Neural crest cell (in vitro differentiated cells): Measurements from ENCODE around the gene ATRIP. TPM values are rescaled to one million over a fixed set of nuclear protein-coding genes. Genes with fewer than 3 reads are reported as not detected.

Experiments used
- DNase-seq: peaks from one replicate; pipeline ENCODE4 v3.0.0; 2021; ENCODE audit warnings: low read depth, mixed read lengths, low spot score
- H3K27ac Mint-ChIP-seq: one replicate; pipeline ENCODE4 v1.8.0; 2021; ENCODE audit warnings: mild to moderate bottlenecking, mixed read lengths; ENCODE audit not compliant: unreplicated experiment
- H3K27me3 Mint-ChIP-seq: 2 replicates; pipeline ENCODE4 v1.8.0; 2021; ENCODE audit warnings: low read depth, mild to moderate bottlenecking, mixed read lengths
- H3K36me3 Mint-ChIP-seq: 2 replicates; pipeline ENCODE4 v1.8.0; 2021; ENCODE audit warnings: low read depth, mild to moderate bottlenecking, mixed read lengths
- H3K4me1 Mint-ChIP-seq: 2 replicates; pipeline ENCODE4 v1.8.0; 2021; ENCODE audit warnings: mixed read lengths
- H3K4me3 Mint-ChIP-seq: one replicate; pipeline ENCODE4 v1.8.0; 2021; ENCODE audit warnings: mild to moderate bottlenecking, mixed read lengths
- H3K9me3 Mint-ChIP-seq: 2 replicates; pipeline ENCODE4 v1.8.0; 2021; ENCODE audit warnings: mixed read lengths
- CTCF ChIP-seq: fragments of 200-600 bp; sonication (generic); conservative IDR thresholded peaks from 2 replicates; pipeline ENCODE4 v1.5.0; 2021; ENCODE audit warnings: antibody characterized with exemption, mild to moderate bottlenecking
- total RNA-seq: library from RNA; stranded (reverse); gene quantifications from 2 replicates; pipeline ENCODE4 v1.2.1, GENCODE V29; 2021

ATRIP gene
- total RNA-seq, 1 donor from 2014 or later, result 22.1 TPM

- DNase-seq, result peak; percentile 23
- peaks cover 12% of the 10 kb centered on the region for H3K4me1 Mint-ChIP-seq
- no peaks in the 10 kb centered on the region for H3K27me3 Mint-ChIP-seq
- peak; percentile 69 for TF ChIP-seq CTCF
- H3K27ac Mint-ChIP-seq, result no peak overlapping the region
- no peaks in the 10 kb centered on the region for H3K36me3 Mint-ChIP-seq
- no peaks in the 10 kb centered on the region for H3K9me3 Mint-ChIP-seq
- H3K4me3 Mint-ChIP-seq, result peak overlapping the region; percentile 21
Measured at GRCh38 chr3:48507256-48508061, 60.9 kb downstream of the ATRIP start.

DNA sequence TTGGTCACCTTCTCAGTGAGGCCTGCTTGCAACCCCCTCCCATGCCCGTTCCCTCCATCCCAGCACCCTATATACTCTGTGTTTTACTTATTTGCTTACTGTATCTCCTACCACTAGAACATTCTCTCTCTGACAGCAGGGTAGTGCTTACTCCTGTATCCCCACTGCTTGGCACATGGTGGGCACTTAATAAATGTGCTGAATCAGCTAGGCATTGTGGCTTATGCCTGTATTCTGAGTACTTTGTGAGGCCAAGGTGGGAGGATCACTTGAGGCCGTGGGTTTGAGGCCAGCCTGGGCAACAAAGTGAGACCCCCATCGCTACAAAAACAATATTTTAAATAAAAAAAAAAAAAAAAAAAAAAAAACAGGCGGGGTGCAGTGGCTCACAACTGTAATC lies 65.0 kb downstream of the ATRIP start:
- peak overlapping the region; percentile 73 for H3K27ac Mint-ChIP-seq
- TF ChIP-seq CTCF, result no peak
- H3K4me1 Mint-ChIP-seq, result peaks cover 6% of the 10 kb centered on the region
- no peaks in the 10 kb centered on the region for H3K36me3 Mint-ChIP-seq
- no peaks in the 10 kb centered on the region for H3K27me3 Mint-ChIP-seq
- no peaks in the 10 kb centered on the region for H3K9me3 Mint-ChIP-seq
- no peak for DNase-seq
- peak overlapping the region; percentile 64 for H3K4me3 Mint-ChIP-seq

DNA sequence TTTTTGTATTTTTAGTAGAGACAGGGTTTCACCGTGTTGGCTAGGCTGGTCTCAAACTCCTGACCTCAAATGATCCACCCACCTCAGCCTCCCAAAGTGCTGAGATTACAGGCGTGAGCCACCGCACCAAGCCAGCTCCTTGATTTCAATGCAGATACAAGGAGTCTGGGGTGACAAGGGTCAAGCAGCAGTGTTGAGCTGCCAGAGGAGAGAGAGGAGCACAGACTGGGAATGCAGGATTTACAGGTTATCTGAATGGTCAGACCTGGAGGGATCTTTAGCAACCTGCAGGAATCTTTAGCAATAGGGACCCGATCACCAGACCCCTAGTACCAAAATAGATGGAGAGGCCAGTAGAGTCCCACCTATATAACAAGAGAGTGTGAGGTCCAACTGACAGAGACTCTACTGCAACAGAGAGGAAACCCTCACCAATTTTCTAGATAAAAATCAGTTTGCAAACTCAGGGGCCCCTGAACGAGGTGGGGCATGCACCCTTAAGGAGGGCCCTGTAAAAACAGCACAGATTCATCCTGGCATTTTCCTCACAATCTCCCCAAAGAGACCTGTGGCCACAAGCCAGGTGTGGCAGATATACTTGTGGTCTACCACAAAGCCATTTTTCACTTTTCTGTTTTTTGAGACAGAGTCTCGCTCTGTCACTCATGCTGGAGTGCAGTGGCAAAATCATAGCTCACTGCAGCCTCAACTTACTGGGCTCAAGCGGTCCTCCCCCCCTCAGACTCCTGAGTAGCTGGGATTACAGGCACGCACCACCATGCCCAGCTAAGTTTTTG lies 68.1 kb downstream of the ATRIP start:
- Mint-ChIP-seq H3K4me1 (peaks cover 6% of the 10 kb centered on the region), H3K4me3 (no peak overlapping the region), H3K27ac (no peak overlapping the region), H3K27me3 (no peaks in the 10 kb centered on the region), H3K36me3 (no peaks in the 10 kb centered on the region), H3K9me3 (no peaks in the 10 kb centered on the region)
- no peak for TF ChIP-seq CTCF
- DNase-seq, result no peak

Other genes starting within 250 kb of the ATRIP start
- gene CAMP, start 223.2 kb upstream of the ATRIP start, total RNA-seq, result not detected in 2 replicates
- gene ZNF589, start 205.6 kb upstream of the ATRIP start, total RNA-seq, result 32.6 and 33.2 TPM in 2 replicates
- 37.2 and 40.5 TPM in 2 replicates for gene NME6, start 145.4 kb upstream of the ATRIP start, total RNA-seq
- gene SPINK8, start 113.1 kb upstream of the ATRIP start, total RNA-seq, result not detected in 2 replicates
- gene FBXW12, start 74.5 kb upstream of the ATRIP start, total RNA-seq, result 0.44 and 0.68 TPM in 2 replicates
- gene PLXNB1, start 16.7 kb upstream of the ATRIP start, total RNA-seq, result 161 and 180 TPM in 2 replicates
- gene CCDC51, start 6.6 kb upstream of the ATRIP start, total RNA-seq, result 12.4 TPM in 2 replicates
- 309 and 318 TPM in 2 replicates for gene TMA7, start 6.5 kb upstream of the ATRIP start, total RNA-seq
- gene SHISA5, start 57.4 kb downstream of the ATRIP start, total RNA-seq, result 117 and 124 TPM in 2 replicates
- 19.2 and 20.4 TPM in 2 replicates for gene PFKFB4, start 110.1 kb downstream of the ATRIP start, total RNA-seq
- 1.3 TPM in 2 replicates for gene UCN2, start 117.0 kb downstream of the ATRIP start, total RNA-seq
- 28.4 and 28.7 TPM in 2 replicates for gene COL7A1, start 148.6 kb downstream of the ATRIP start, total RNA-seq
- 288 and 297 TPM in 2 replicates for gene UQCRC1, start 162.9 kb downstream of the ATRIP start, total RNA-seq
- gene TMEM89, start 175.0 kb downstream of the ATRIP start, total RNA-seq, result 0.51 and 0.66 TPM in 2 replicates
- gene SLC26A6, start 188.7 kb downstream of the ATRIP start, total RNA-seq, result 54.8 and 57.4 TPM in 2 replicates
- gene CELSR3, start 216.1 kb downstream of the ATRIP start, total RNA-seq, result 26.5 and 27.2 TPM in 2 replicates
- 25.3 and 30.2 TPM in 2 replicates for gene NCKIPSD, start 239.2 kb downstream of the ATRIP start, total RNA-seq